K562 (cell line): ENCODE measurements around the gene FSD1L.

Experiments used
- BHLHE40 ChIP-seq: IDR thresholded peaks from 2 replicates; pipeline ENCODE4 v1.6.1; 2011; ENCODE audit warnings: low read length, improper control_type of control experiment
- DACH1 ChIP-seq: fragments of 450-650 bp; IDR thresholded peaks from 2 replicates; pipeline ENCODE4 v1.6.1; 2018; ENCODE audit not compliant: partially characterized antibody
- KAT8 ChIP-seq: fragments of 450-650 bp; IDR thresholded peaks from 2 replicates; pipeline ENCODE4 v1.6.1; 2016; ENCODE audit warnings: low read depth, mild to moderate bottlenecking
- NFRKB ChIP-seq: fragments of 450-650 bp; IDR thresholded peaks from 2 replicates; pipeline ENCODE4 v1.6.1; 2016; ENCODE audit warnings: low read depth
- TAF1 ChIP-seq: IDR thresholded peaks from 2 replicates; pipeline ENCODE4 v1.6.1; 2011; ENCODE audit warnings: mild to moderate bottlenecking, low read length, moderate library complexity; ENCODE audit not compliant: insufficient read depth, control insufficient read depth, severe bottlenecking; ENCODE audit errors: extremely low read depth
- ZBTB8A ChIP-seq: fragments of 450-650 bp; IDR thresholded peaks from 2 replicates; pipeline ENCODE4 v1.6.1; 2018; ENCODE audit warnings: mild to moderate bottlenecking, moderate library complexity; ENCODE audit not compliant: partially characterized antibody
- TF ChIP-seq, protein P1 (sequence below): fragments of 200-800 bp; sonication (Bioruptor generic); IDR thresholded peaks from 2 replicates; pipeline ENCODE4 v1.6.1; 2016; ENCODE audit warnings: missing genetic modification characterization, missing compliant biosample characterization

DNA sequence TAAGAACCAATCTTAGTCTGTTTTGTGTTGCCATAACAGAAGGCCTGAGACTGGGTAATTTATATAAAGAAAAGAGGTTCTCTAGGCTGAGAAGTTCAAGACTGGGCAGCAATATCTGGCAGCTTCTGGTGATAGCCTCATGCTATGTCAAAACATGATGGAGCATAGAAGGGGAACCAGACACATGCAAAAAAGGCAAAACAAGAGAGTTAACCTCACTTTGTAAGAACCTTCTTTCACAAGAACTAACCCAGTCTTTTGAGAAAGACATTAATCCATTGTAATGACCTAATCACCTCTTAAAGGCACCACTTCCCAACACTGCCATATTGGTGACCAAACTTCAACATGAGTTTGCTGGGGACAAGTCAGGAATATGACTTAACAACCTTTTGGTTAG is 37.3 kb downstream of the FSD1L start:
- TF ChIP-seq, protein P1, sequence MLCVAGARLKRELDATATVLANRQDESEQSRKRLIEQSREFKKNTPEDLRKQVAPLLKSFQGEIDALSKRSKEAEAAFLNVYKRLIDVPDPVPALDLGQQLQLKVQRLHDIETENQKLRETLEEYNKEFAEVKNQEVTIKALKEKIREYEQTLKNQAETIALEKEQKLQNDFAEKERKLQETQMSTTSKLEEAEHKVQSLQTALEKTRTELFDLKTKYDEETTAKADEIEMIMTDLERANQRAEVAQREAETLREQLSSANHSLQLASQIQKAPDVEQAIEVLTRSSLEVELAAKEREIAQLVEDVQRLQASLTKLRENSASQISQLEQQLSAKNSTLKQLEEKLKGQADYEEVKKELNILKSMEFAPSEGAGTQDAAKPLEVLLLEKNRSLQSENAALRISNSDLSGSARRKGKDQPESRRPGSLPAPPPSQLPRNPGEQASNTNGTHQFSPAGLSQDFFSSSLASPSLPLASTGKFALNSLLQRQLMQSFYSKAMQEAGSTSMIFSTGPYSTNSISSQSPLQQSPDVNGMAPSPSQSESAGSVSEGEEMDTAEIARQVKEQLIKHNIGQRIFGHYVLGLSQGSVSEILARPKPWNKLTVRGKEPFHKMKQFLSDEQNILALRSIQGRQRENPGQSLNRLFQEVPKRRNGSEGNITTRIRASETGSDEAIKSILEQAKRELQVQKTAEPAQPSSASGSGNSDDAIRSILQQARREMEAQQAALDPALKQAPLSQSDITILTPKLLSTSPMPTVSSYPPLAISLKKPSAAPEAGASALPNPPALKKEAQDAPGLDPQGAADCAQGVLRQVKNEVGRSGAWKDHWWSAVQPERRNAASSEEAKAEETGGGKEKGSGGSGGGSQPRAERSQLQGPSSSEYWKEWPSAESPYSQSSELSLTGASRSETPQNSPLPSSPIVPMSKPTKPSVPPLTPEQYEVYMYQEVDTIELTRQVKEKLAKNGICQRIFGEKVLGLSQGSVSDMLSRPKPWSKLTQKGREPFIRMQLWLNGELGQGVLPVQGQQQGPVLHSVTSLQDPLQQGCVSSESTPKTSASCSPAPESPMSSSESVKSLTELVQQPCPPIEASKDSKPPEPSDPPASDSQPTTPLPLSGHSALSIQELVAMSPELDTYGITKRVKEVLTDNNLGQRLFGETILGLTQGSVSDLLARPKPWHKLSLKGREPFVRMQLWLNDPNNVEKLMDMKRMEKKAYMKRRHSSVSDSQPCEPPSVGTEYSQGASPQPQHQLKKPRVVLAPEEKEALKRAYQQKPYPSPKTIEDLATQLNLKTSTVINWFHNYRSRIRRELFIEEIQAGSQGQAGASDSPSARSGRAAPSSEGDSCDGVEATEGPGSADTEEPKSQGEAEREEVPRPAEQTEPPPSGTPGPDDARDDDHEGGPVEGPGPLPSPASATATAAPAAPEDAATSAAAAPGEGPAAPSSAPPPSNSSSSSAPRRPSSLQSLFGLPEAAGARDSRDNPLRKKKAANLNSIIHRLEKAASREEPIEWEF (CRISPR knock-in tag): no peak
- TF ChIP-seq DACH1 (no peak), KAT8 (no peak), BHLHE40 (no peak), NFRKB (no peak), ZBTB8A (no peak), TAF1 (no peak)
